Mucosa of descending colon (tissue), 3 donors: ENCODE measurements around the gene ZSWIM5. TPM values are rescaled to one million over a fixed set of nuclear protein-coding genes. Genes with fewer than 3 reads are reported as not detected.
"Not testable (repeated sequence)": the region's sequence is repeated elsewhere in the genome, so short reads cannot be mapped to it uniquely, and the experiment has no call there.

Experiments used
- ATAC-seq: fragments of 200-7000 bp; cut with Tn5 transposase; one replicate; pipeline ENCODE4 v1.9.1; 2020; ENCODE audit warnings: mild to moderate bottlenecking, moderate library complexity
- DNase-seq, 3 donors: peaks; one replicate each; pipeline ENCODE4 v3.0.0-alpha.2; 2020
- H3K36me3 ChIP-seq: fragments of 200-600 bp; one replicate; pipeline ENCODE4 v1.8.0; 2021; ENCODE audit warnings: low read depth, mild to moderate bottlenecking
- H3K4me1 ChIP-seq: fragments of 200-600 bp; one replicate; pipeline ENCODE4 v1.8.0; 2021; ENCODE audit warnings: low read depth, mild to moderate bottlenecking
- H3K4me3 ChIP-seq: fragments of 200-600 bp; one replicate; pipeline ENCODE4 v1.8.0; 2021; ENCODE audit warnings: mild to moderate bottlenecking
- H3K9me3 ChIP-seq: fragments of 200-600 bp; one replicate; pipeline ENCODE4 v1.8.0; 2021; ENCODE audit warnings: mild to moderate bottlenecking
- CTCF ChIP-seq: fragments of 200-600 bp; IDR thresholded peaks from one replicate; pipeline ENCODE4 v1.8.0; 2022; ENCODE audit warnings: antibody characterized with exemption, mild to moderate bottlenecking
- intact Hi-C, 2 donors: fragments of 100-400 bp; cut with DNase I in 1 of 2; cut with micrococcal nuclease in 1 of 2; formaldehyde crosslinking; loops; one replicate each; pipeline versions ENCODE4 v1.11.0 to v1.11.1; 2022; cut with DNase I, micrococcal nuclease
- total RNA-seq, 3 donors: library from RNA; stranded (reverse); fragmentation: NEBNext Ultra II Directional in 2 of 3; extraction: Animal tissue kit (Norgen Biotek cat#: 25700) in 2 of 3; gene quantifications; one replicate each; pipeline versions ENCODE4 v1.2.1 to v1.2.4, GENCODE V29; 2021 to 2023
- donor health status: DM: no; HTN: no; CAD: no; lungs with moderate emphysema.
- donor health status: DM: no; HTN: no; CAD: no.
- donor health status: DM: no; HTN: yes; CAD: no.

The ZSWIM5 gene
- total RNA-seq, 3 donors from 2014 or later = 6.9 to 16.5 (median 10.1) TPM

GRCh38 chr1:45200435-45200834 is 6.0 kb downstream of the ZSWIM5 start:
- TF ChIP-seq CTCF = no peak
- Histone ChIP-seq H3K9me3 (no peaks in the 10 kb centered on the region), H3K36me3 (no peaks in the 10 kb centered on the region), H3K4me1 (peaks cover 11% of the 10 kb centered on the region), H3K4me3 (no peak overlapping the region)
- ATAC-seq (no peak), DNase-seq (no peak)
- intact Hi-C loops = no loop called here

- intact Hi-C loops = no loop called here
- no peak for DNase-seq
- no peak overlapping the region for H3K4me3 ChIP-seq
- H3K4me1 ChIP-seq = no peaks in the 10 kb centered on the region
- ATAC-seq = no peak
- no peak for TF ChIP-seq CTCF
- H3K9me3 ChIP-seq = no peaks in the 10 kb centered on the region
- no peaks in the 10 kb centered on the region for H3K36me3 ChIP-seq
Observed at GRCh38 chr1:45198185-45198584, 8.2 kb downstream of the ZSWIM5 start.

- intact Hi-C loops = no loop called here
- no peaks in the 10 kb centered on the region for H3K4me1 ChIP-seq
- ATAC-seq = no peak
Observed at GRCh38 chr1:45196863-45197262, 9.5 kb downstream of the ZSWIM5 start.

GRCh38 chr1:45191418-45191783 is 15.0 kb downstream of the ZSWIM5 start:
- Histone ChIP-seq H3K4me1 (no peaks in the 10 kb centered on the region), H3K4me3 (no peak overlapping the region), H3K9me3 (no peaks in the 10 kb centered on the region), H3K36me3 (no peaks in the 10 kb centered on the region)
- no peak for TF ChIP-seq CTCF
- intact Hi-C loops = no loop called here
- no peak for DNase-seq
- no peak for ATAC-seq

More at GRCh38 chr1:45196863-45197262, 9.5 kb downstream of the ZSWIM5 start:
- no peak overlapping the region for H3K4me3 ChIP-seq
- H3K9me3 ChIP-seq = no peaks in the 10 kb centered on the region
- no peak for TF ChIP-seq CTCF
- DNase-seq = no peak
- no peaks in the 10 kb centered on the region for H3K36me3 ChIP-seq

GRCh38 chr1:45187725-45188124 is 18.7 kb downstream of the ZSWIM5 start:
- H3K4me1 ChIP-seq = no peaks in the 10 kb centered on the region
- H3K4me3 ChIP-seq = no peak overlapping the region
- H3K9me3 ChIP-seq = no peaks in the 10 kb centered on the region
- DNase-seq (no peak), ATAC-seq (no peak)
- no peaks in the 10 kb centered on the region for H3K36me3 ChIP-seq
- intact Hi-C loops = no loop called here
- TF ChIP-seq CTCF = no peak

GRCh38 chr1:45179918-45180519 is 26.4 kb downstream of the ZSWIM5 start:
- DNase-seq, H3K4me1 ChIP-seq, H3K4me3 ChIP-seq, intact Hi-C loops, H3K36me3 ChIP-seq, ATAC-seq, H3K9me3 ChIP-seq: not testable (repeated sequence)
